Measurements from ENCODE around the gene PKP4.

The PKP4 gene

GRCh38 chr2:158723181-158723838 is 266.6 kb downstream of the PKP4 start:
- intact Hi-C loops (cut with micrococcal nuclease) = no loop called here
- H3K4me1 Mint-ChIP-seq (ENCODE audit: low read depth) = no peaks in the 10 kb centered on the region
- H3K4me3 Mint-ChIP-seq = no peak overlapping the region
- H3K9me3 Mint-ChIP-seq = no peaks in the 10 kb centered on the region
- no peaks in the 10 kb centered on the region for H3K27me3 Mint-ChIP-seq
- H3K27ac Mint-ChIP-seq = no peak overlapping the region
- no peaks in the 10 kb centered on the region for H3K36me3 Mint-ChIP-seq (ENCODE audit: low read depth)

- H3K27ac Mint-ChIP-seq = no peak overlapping the region
- H3K36me3 Mint-ChIP-seq (ENCODE audit: low read depth) = no peaks in the 10 kb centered on the region
- H3K4me1 Mint-ChIP-seq (ENCODE audit: low read depth) = no peaks in the 10 kb centered on the region
- H3K27me3 Mint-ChIP-seq = no peaks in the 10 kb centered on the region
- H3K9me3 Mint-ChIP-seq = no peaks in the 10 kb centered on the region
- intact Hi-C loops (cut with micrococcal nuclease) = no loop called here
- no peak overlapping the region for H3K4me3 Mint-ChIP-seq
Measured at GRCh38 chr2:158723921-158724802, 267.4 kb downstream of the PKP4 start.

GRCh38 chr2:158724803-158725381 is 268.1 kb downstream of the PKP4 start:
- H3K27ac Mint-ChIP-seq = no peak overlapping the region
- no peaks in the 10 kb centered on the region for H3K9me3 Mint-ChIP-seq
- no peaks in the 10 kb centered on the region for H3K4me1 Mint-ChIP-seq (ENCODE audit: low read depth)
- H3K4me3 Mint-ChIP-seq = no peak overlapping the region
- H3K36me3 Mint-ChIP-seq (ENCODE audit: low read depth) = no peaks in the 10 kb centered on the region
- no peaks in the 10 kb centered on the region for H3K27me3 Mint-ChIP-seq
- intact Hi-C loops (cut with micrococcal nuclease) = no loop called here

GRCh38 chr2:158725441-158725891 is 268.7 kb downstream of the PKP4 start:
- Mint-ChIP-seq H3K36me3 (ENCODE audit: low read depth) (no peaks in the 10 kb centered on the region), H3K27me3 (no peaks in the 10 kb centered on the region), H3K4me3 (no peak overlapping the region), H3K27ac (no peak overlapping the region), H3K4me1 (ENCODE audit: low read depth) (no peaks in the 10 kb centered on the region), H3K9me3 (no peaks in the 10 kb centered on the region)
- intact Hi-C loops (cut with micrococcal nuclease) = no loop called here

- Mint-ChIP-seq H3K27me3 (no peaks in the 10 kb centered on the region), H3K27ac (no peak overlapping the region), H3K4me1 (ENCODE audit: low read depth) (no peaks in the 10 kb centered on the region), H3K9me3 (no peaks in the 10 kb centered on the region), H3K4me3 (no peak overlapping the region), H3K36me3 (ENCODE audit: low read depth) (no peaks in the 10 kb centered on the region)
- intact Hi-C loops (cut with micrococcal nuclease) = no loop called here
Measured at GRCh38 chr2:158726911-158727592, 270.3 kb downstream of the PKP4 start.

- intact Hi-C loops (cut with micrococcal nuclease) = no loop called here
- Mint-ChIP-seq H3K9me3 (no peaks in the 10 kb centered on the region), H3K4me3 (no peak overlapping the region), H3K27me3 (no peaks in the 10 kb centered on the region), H3K36me3 (ENCODE audit: low read depth) (no peaks in the 10 kb centered on the region), H3K27ac (no peak overlapping the region), H3K4me1 (ENCODE audit: low read depth) (no peaks in the 10 kb centered on the region)
Measured at GRCh38 chr2:158728422-158728821, 271.7 kb downstream of the PKP4 start.

- Mint-ChIP-seq H3K4me1 (ENCODE audit: low read depth) (no peaks in the 10 kb centered on the region), H3K27me3 (no peaks in the 10 kb centered on the region), H3K27ac (no peak overlapping the region), H3K36me3 (ENCODE audit: low read depth) (no peaks in the 10 kb centered on the region), H3K9me3 (no peaks in the 10 kb centered on the region), H3K4me3 (no peak overlapping the region)
- intact Hi-C loops (cut with micrococcal nuclease) = no loop called here
Measured at GRCh38 chr2:158729451-158729850, 272.7 kb downstream of the PKP4 start.

GRCh38 chr2:158729873-158730620 is 273.3 kb downstream of the PKP4 start:
- H3K27me3 Mint-ChIP-seq = no peaks in the 10 kb centered on the region
- H3K9me3 Mint-ChIP-seq = no peaks in the 10 kb centered on the region
- no peak overlapping the region for H3K4me3 Mint-ChIP-seq
- intact Hi-C loops (cut with micrococcal nuclease) = no loop called here
- H3K36me3 Mint-ChIP-seq (ENCODE audit: low read depth) = no peaks in the 10 kb centered on the region
- no peaks in the 10 kb centered on the region for H3K4me1 Mint-ChIP-seq (ENCODE audit: low read depth)
- no peak overlapping the region for H3K27ac Mint-ChIP-seq

GRCh38 chr2:158730621-158731140 is 273.9 kb downstream of the PKP4 start:
- no peak overlapping the region for H3K4me3 Mint-ChIP-seq
- no peaks in the 10 kb centered on the region for H3K27me3 Mint-ChIP-seq
- H3K4me1 Mint-ChIP-seq (ENCODE audit: low read depth) = no peaks in the 10 kb centered on the region
- intact Hi-C loops (cut with micrococcal nuclease) = no loop called here
- H3K9me3 Mint-ChIP-seq = no peaks in the 10 kb centered on the region
- H3K27ac Mint-ChIP-seq = no peak overlapping the region
- no peaks in the 10 kb centered on the region for H3K36me3 Mint-ChIP-seq (ENCODE audit: low read depth)

- Mint-ChIP-seq H3K4me3 (no peak overlapping the region), H3K9me3 (no peaks in the 10 kb centered on the region), H3K27ac (no peak overlapping the region), H3K4me1 (ENCODE audit: low read depth) (no peaks in the 10 kb centered on the region), H3K27me3 (no peaks in the 10 kb centered on the region), H3K36me3 (ENCODE audit: low read depth) (no peaks in the 10 kb centered on the region)
- intact Hi-C loops (cut with micrococcal nuclease) = no loop called here
Measured at GRCh38 chr2:158731386-158731785, 274.6 kb downstream of the PKP4 start.
